Smooth muscle cell (in vitro differentiated cells): ENCODE data around the gene APRT. TPM values are rescaled to one million over a fixed set of nuclear protein-coding genes. Genes with fewer than 3 reads are reported as not detected.

Experiments
- DNase-seq: peaks from one replicate; lab custom pipeline; 2025; ENCODE audit not compliant: unreplicated experiment; lab: John Stamatoyannopoulos, UW
- H2AFZ ChIP-seq: fragments of 200-600 bp; sonication (generic); 2 replicates; pipeline ENCODE4 v1.6.0; 2016; ENCODE audit warnings: antibody characterized with exemption, low read depth, mild to moderate bottlenecking
- H3F3A ChIP-seq: fragments of 200-600 bp; sonication (generic); 2 replicates; pipeline ENCODE4 v1.6.0; 2017; ENCODE audit warnings: antibody characterized with exemption, low read depth
- H3K27ac ChIP-seq: fragments of 200-600 bp; sonication (generic); 2 replicates; pipeline ENCODE4 v1.5.1; 2016; ENCODE audit warnings: low read depth, mild to moderate bottlenecking
- H3K27me3 ChIP-seq: fragments of 200-600 bp; sonication (generic); 2 replicates; pipeline ENCODE4 v1.6.1; 2016; ENCODE audit warnings: low read depth, mild to moderate bottlenecking
- H3K36me3 ChIP-seq: fragments of 200-600 bp; sonication (generic); 2 replicates; pipeline ENCODE4 v1.5.1; 2016; ENCODE audit warnings: low read depth
- H3K4me1 ChIP-seq: fragments of 200-600 bp; sonication (generic); 2 replicates; pipeline ENCODE4 v1.5.1; 2016; ENCODE audit warnings: low read depth
- H3K4me2 ChIP-seq: fragments of 200-600 bp; sonication (generic); 2 replicates; pipeline ENCODE4 v1.6.0; 2016; ENCODE audit warnings: mild to moderate bottlenecking
- H3K4me3 ChIP-seq: fragments of 200-600 bp; sonication (generic); 2 replicates; pipeline ENCODE4 v1.5.1; 2016; ENCODE audit warnings: mild to moderate bottlenecking
- H3K79me2 ChIP-seq: fragments of 200-600 bp; sonication (generic); 2 replicates; pipeline ENCODE4 v1.6.0; 2016; ENCODE audit warnings: low read depth, mild to moderate bottlenecking
- H3K9ac ChIP-seq: fragments of 200-600 bp; sonication (generic); 2 replicates; pipeline ENCODE4 v1.6.0; 2016; ENCODE audit warnings: low read depth
- H3K9me3 ChIP-seq: fragments of 200-600 bp; sonication (generic); replicated peaks from 2 replicates; pipeline ENCODE4 v1.5.1; 2016; ENCODE audit warnings: low read depth
- H4K20me1 ChIP-seq: fragments of 200-600 bp; sonication (generic); 2 replicates; pipeline ENCODE4 v1.6.0; 2016; ENCODE audit warnings: low read depth
- WGBS: methylation state at CpG from one replicate; pipeline ENCODE4 v1.1.7; 2016; ENCODE audit warnings: low lambda C conversion rate; 5-methylcytosine and 5-hydroxymethylcytosine counted together
- polyA plus RNA-seq: library from polyadenylated mRNA; unstranded; fragments of >200 nt; fragmentation: Nextera tagmentation; extraction: Ambion mirVana; gene quantifications from 2 replicates; pipeline ENCODE4 v1.2.1, GENCODE V29; 2016
- total RNA-seq: library from RNA; depleted of rRNA; stranded (reverse); fragments of >200 nt; gene quantifications from 2 replicates; pipeline ENCODE4 v1.2.3, GENCODE V29; 2014
- TF ChIP-seq, protein P1 (sequence below): fragments of 200-600 bp; sonication (generic); IDR thresholded peaks from 2 replicates; pipeline ENCODE4 v1.5.1; 2017; ENCODE audit warnings: borderline replicate concordance, mild to moderate bottlenecking, antibody characterized with exemption; ENCODE audit not compliant: insufficient read depth, poor library complexity, severe bottlenecking

Gene APRT
- total and polyA plus RNA-seq, 2 experiments from 2014 or later: 143 to 200 TPM

GRCh38 chr16:88822281-88823040 is 10.7 kb upstream of the APRT start:
- Histone ChIP-seq H3K27me3 (no peaks in the 10 kb centered on the region), H3K79me2 (no peaks in the 10 kb centered on the region), H3F3A (no peaks in the 10 kb centered on the region), H3K4me2 (no peak overlapping the region), H3K27ac (no peak overlapping the region), H4K20me1 (no peaks in the 10 kb centered on the region), H2AFZ (no peak overlapping the region), H3K36me3 (no peaks in the 10 kb centered on the region), H3K9me3 (no peaks in the 10 kb centered on the region), H3K9ac (no peak overlapping the region), H3K4me3 (no peak overlapping the region), H3K4me1 (no peaks in the 10 kb centered on the region)
- WGBS: 97% methylated on average over 23 of the region's 24 CpGs
- no peak for DNase-seq
- TF ChIP-seq, protein P1, sequence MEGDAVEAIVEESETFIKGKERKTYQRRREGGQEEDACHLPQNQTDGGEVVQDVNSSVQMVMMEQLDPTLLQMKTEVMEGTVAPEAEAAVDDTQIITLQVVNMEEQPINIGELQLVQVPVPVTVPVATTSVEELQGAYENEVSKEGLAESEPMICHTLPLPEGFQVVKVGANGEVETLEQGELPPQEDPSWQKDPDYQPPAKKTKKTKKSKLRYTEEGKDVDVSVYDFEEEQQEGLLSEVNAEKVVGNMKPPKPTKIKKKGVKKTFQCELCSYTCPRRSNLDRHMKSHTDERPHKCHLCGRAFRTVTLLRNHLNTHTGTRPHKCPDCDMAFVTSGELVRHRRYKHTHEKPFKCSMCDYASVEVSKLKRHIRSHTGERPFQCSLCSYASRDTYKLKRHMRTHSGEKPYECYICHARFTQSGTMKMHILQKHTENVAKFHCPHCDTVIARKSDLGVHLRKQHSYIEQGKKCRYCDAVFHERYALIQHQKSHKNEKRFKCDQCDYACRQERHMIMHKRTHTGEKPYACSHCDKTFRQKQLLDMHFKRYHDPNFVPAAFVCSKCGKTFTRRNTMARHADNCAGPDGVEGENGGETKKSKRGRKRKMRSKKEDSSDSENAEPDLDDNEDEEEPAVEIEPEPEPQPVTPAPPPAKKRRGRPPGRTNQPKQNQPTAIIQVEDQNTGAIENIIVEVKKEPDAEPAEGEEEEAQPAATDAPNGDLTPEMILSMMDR: no peak

DNA sequence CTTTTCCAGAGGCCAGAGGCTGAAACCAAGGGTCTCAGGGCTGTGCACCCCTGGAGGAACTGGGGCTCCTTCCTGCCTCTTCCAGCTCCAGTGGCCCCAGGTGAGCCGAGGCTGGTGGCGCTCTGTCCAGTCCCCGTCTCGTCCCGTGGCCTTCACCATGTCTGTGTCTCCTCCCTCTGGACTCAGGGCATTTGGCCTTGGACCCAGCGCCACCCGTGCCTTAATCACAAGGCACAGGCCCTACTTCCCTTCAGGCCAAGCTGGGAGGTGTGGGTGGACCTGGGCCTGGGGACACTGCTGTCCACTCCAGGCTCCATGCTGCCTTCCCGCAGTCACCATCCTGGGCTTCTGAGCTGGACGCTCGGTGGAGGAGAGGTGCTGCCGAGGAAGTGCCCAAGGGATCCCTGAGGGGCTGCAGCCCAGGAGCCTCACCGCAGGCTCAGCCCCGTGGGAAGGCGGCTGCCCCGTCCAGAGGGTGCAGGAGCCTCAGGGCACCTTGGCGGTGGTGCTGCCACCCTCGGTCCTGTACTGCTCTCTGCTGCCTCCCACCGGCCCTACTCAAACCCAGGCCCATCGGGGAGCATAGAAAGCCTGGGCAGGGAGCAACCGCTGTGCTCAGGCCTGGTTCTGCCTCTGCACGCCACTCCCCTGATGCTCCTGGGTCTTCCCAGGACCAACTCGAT is 9.6 kb upstream of the APRT start:
- Histone ChIP-seq H4K20me1 (no peaks in the 10 kb centered on the region), H3K4me3 (no peak overlapping the region), H3K4me1 (no peaks in the 10 kb centered on the region), H3K27me3 (no peaks in the 10 kb centered on the region), H2AFZ (no peak overlapping the region), H3K9ac (no peak overlapping the region), H3K27ac (no peak overlapping the region), H3F3A (no peaks in the 10 kb centered on the region), H3K9me3 (no peaks in the 10 kb centered on the region), H3K36me3 (no peaks in the 10 kb centered on the region), H3K4me2 (no peak overlapping the region), H3K79me2 (no peaks in the 10 kb centered on the region)
- DNase-seq: no peak
- WGBS: 93% methylated on average over 22 of the region's 22 CpGs
- TF ChIP-seq, protein P1: no peak

DNA sequence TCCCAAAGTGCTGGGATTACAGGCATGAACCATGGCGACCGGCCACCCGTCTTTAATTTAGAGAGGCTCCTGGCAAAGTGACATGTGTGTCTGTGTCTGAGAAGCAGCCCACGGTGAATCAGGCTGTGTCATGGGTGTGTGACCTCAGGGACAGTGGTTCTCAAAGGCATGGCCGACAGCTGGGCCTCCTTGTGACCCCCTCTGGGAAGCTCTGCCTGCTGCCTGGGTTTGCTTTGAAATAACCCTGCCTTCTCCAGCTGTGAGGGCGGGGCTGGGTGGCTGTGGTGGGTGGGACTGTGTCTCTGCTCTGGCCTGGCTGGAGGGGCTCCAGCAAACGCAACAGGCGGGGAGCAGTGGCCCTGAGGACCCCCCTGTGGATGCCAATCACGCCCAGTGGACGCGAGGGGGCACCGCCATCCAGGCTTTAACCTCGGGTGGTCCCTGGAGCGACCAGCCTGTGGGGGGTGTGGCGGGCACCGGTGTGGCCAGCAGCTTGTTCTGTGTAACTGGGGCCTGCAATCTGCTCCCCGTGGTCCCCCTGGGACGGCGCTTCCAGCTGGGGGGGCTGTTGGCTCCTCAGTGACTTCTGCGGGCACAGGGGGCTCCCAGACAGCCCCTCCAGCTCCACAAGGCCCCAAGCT is 8.8 kb upstream of the APRT start:
- H3K79me2 ChIP-seq: no peaks in the 10 kb centered on the region
- H2AFZ ChIP-seq: no peak overlapping the region
- TF ChIP-seq, protein P1: no peak
- no peak overlapping the region for H3K27ac ChIP-seq
- no peaks in the 10 kb centered on the region for H3K4me1 ChIP-seq
- H3K9me3 ChIP-seq: no peaks in the 10 kb centered on the region
- WGBS: 96% methylated on average over 17 of the region's 20 CpGs
- no peak overlapping the region for H3K4me3 ChIP-seq
- H3K27me3 ChIP-seq: no peaks in the 10 kb centered on the region
- no peaks in the 10 kb centered on the region for H4K20me1 ChIP-seq
- no peaks in the 10 kb centered on the region for H3F3A ChIP-seq
- no peaks in the 10 kb centered on the region for H3K36me3 ChIP-seq
- DNase-seq: no peak
- no peak overlapping the region for H3K4me2 ChIP-seq
- no peak overlapping the region for H3K9ac ChIP-seq
